Mesenchymal stem cell (in vitro differentiated cells and primary cell): Measurements from ENCODE around the gene GTF2A1L.
"Not testable (repeated sequence)": the region's sequence is repeated elsewhere in the genome, so short reads cannot be mapped to it uniquely, and the experiment has no call there.

ENCODE experiments used
- DNase-seq: peaks from one replicate; pipeline ENCODE4 v3.0.0-alpha.2; 2013
- H2AFZ ChIP-seq: one replicate; pipeline ENCODE4 v1.6.1; 2013; ENCODE audit warnings: low read depth, mild to moderate bottlenecking, control low read depth, inconsistent platforms, low read length, moderate library complexity
- H2AK5ac ChIP-seq: 2 replicates; pipeline ENCODE4 v1.6.1; 2013; ENCODE audit warnings: low read length, moderate library complexity, mild to moderate bottlenecking, inconsistent platforms; ENCODE audit not compliant: severe bottlenecking
- H2BK120ac ChIP-seq: one replicate; pipeline ENCODE4 v1.6.1; 2013; ENCODE audit warnings: low read depth, mild to moderate bottlenecking, inconsistent platforms, low read length, moderate library complexity
- H2BK12ac ChIP-seq, 2 experiments: one replicate each; pipeline ENCODE4 v1.6.1; 2013; ENCODE audit warnings: inconsistent platforms in 2 of 2, low read length in 2 of 2, mild to moderate bottlenecking in 2 of 2, moderate library complexity in 2 of 2, control low read depth in 1 of 2
- H2BK15ac ChIP-seq: one replicate; pipeline ENCODE4 v1.6.1; 2013; ENCODE audit warnings: mild to moderate bottlenecking, low read depth, inconsistent platforms; ENCODE audit not compliant: poor library complexity, severe bottlenecking
- H2BK5ac ChIP-seq: 2 replicates; pipeline ENCODE4 v1.6.1; 2013; ENCODE audit warnings: low read depth, mild to moderate bottlenecking, low read length, control low read depth, inconsistent platforms; ENCODE audit not compliant: poor library complexity, severe bottlenecking
- H3K14ac ChIP-seq, 2 experiments: one replicate each; pipeline ENCODE4 v1.6.1; 2013; ENCODE audit warnings: inconsistent platforms in 2 of 2, low read length in 2 of 2, control low read depth in 1 of 2, mild to moderate bottlenecking in 1 of 2, moderate library complexity in 1 of 2
- H3K18ac ChIP-seq, 2 experiments: one replicate each; pipeline ENCODE4 v1.6.1; 2013; ENCODE audit warnings: inconsistent platforms in 2 of 2, low read length in 2 of 2, control low read depth in 1 of 2, low read depth in 1 of 2, mild to moderate bottlenecking in 1 of 2
- H3K23ac ChIP-seq, 2 experiments: one replicate each; pipeline ENCODE4 v1.6.1; 2013; ENCODE audit warnings: inconsistent platforms in 2 of 2, low read length in 2 of 2, mild to moderate bottlenecking in 2 of 2, moderate library complexity in 2 of 2, control low read depth in 1 of 2
- H3K27ac ChIP-seq: 2 replicates; pipeline ENCODE4 v1.5.1; 2013; ENCODE audit warnings: mild to moderate bottlenecking, moderate library complexity, low read length, control low read depth, inconsistent platforms; ENCODE audit not compliant: poor library complexity, severe bottlenecking
- H3K27me3 ChIP-seq, 2 experiments: 2 replicates each; pipeline versions ENCODE4 v1.6.1 to v1.7.0; 2013; ENCODE audit warnings: low read length in 2 of 2, mild to moderate bottlenecking in 2 of 2, moderate library complexity in 2 of 2, control low read depth in 1 of 2, inconsistent platforms in 1 of 2; ENCODE audit not compliant: control insufficient read depth in 1 of 2, insufficient read depth in 1 of 2
- H3K36me3 ChIP-seq, 2 experiments: 2 replicates each; pipeline versions ENCODE4 v1.6.1 to v1.7.0; 2013; ENCODE audit warnings: low read length in 2 of 2, control low read depth in 1 of 2, inconsistent platforms in 1 of 2, low read depth in 1 of 2, mild to moderate bottlenecking in 1 of 2; ENCODE audit not compliant: insufficient read depth in 2 of 2, control insufficient read depth in 1 of 2
- H3K4ac ChIP-seq, 2 experiments: one replicate each; pipeline ENCODE4 v1.6.1; 2013; ENCODE audit warnings: inconsistent platforms in 2 of 2, low read length in 2 of 2, mild to moderate bottlenecking in 2 of 2, moderate library complexity in 2 of 2, control low read depth in 1 of 2, low read depth in 1 of 2
- H3K4me1 ChIP-seq: 2 replicates; pipeline ENCODE4 v1.6.1; 2013; ENCODE audit warnings: low read depth, low read length, control low read depth; ENCODE audit not compliant: control insufficient read depth, insufficient read depth
- H3K4me2 ChIP-seq: 2 replicates; pipeline ENCODE4 v1.6.1; 2013; ENCODE audit warnings: low read length, mild to moderate bottlenecking, inconsistent platforms; ENCODE audit not compliant: poor library complexity, severe bottlenecking
- H3K4me3 ChIP-seq, 2 experiments: 2 replicates each; pipeline versions ENCODE4 v1.5.1 to v1.7.0; 2013; ENCODE audit warnings: low read length in 2 of 2, mild to moderate bottlenecking in 2 of 2, control low read depth in 1 of 2, low read depth in 1 of 2; ENCODE audit not compliant: insufficient read depth in 1 of 2
- H3K79me1 ChIP-seq: replicated peaks from 2 replicates; pipeline ENCODE4 v1.6.1; 2013; ENCODE audit warnings: mild to moderate bottlenecking, control low read depth, low read length, inconsistent platforms; ENCODE audit not compliant: poor library complexity, severe bottlenecking
- H3K9ac ChIP-seq: 2 replicates; pipeline ENCODE4 v1.7.0; 2013; ENCODE audit warnings: mild to moderate bottlenecking, low read length, moderate library complexity
- H3K9me3 ChIP-seq: 2 replicates; pipeline ENCODE4 v1.7.0; 2013; ENCODE audit warnings: mild to moderate bottlenecking, low read length; ENCODE audit not compliant: control insufficient read depth
- H4K8ac ChIP-seq: one replicate; pipeline ENCODE4 v1.6.1; 2013; ENCODE audit warnings: inconsistent platforms, mild to moderate bottlenecking, low read length, moderate library complexity
- H4K91ac ChIP-seq: one replicate; pipeline ENCODE4 v1.6.1; 2013; ENCODE audit warnings: mild to moderate bottlenecking, low read length, inconsistent platforms
- WGBS: methylation state at CpG from one replicate; pipeline ENCODE4 v1.1.7; 2013; ENCODE audit warnings: mixed read lengths; 5-methylcytosine and 5-hydroxymethylcytosine counted together

GTF2A1L gene

GRCh38 chr2:48605482-48606175 is 12.0 kb upstream of the GTF2A1L start:
- H3K18ac ChIP-seq, result no peak overlapping the region
- no peaks in the 10 kb centered on the region for H3K9me3 ChIP-seq
- H3K36me3 ChIP-seq, result no peaks in the 10 kb centered on the region
- H3K23ac ChIP-seq, result no peak overlapping the region
- H3K4me1 ChIP-seq, result peaks cover 2% of the 10 kb centered on the region
- H4K91ac ChIP-seq, result no peak overlapping the region
- H3K27me3 ChIP-seq, result no peaks in the 10 kb centered on the region
- H3K9ac ChIP-seq, result no peak overlapping the region
- H3K4me3 ChIP-seq, result no peak overlapping the region
- no peak overlapping the region for H4K8ac ChIP-seq
- DNase-seq, result no peak
- no peak overlapping the region for H3K4me2 ChIP-seq
- no peak overlapping the region for H3K27ac ChIP-seq
- H2AFZ ChIP-seq, result no peak overlapping the region
- no peaks in the 10 kb centered on the region for H3K79me1 ChIP-seq
- H3K14ac ChIP-seq, result no peak overlapping the region
- no peak overlapping the region for H2BK5ac ChIP-seq
- no peak overlapping the region for H2AK5ac ChIP-seq
- H2BK12ac ChIP-seq, result no peak overlapping the region
- no peak overlapping the region for H2BK120ac ChIP-seq
- no peak overlapping the region for H2BK15ac ChIP-seq
- WGBS, result no CpG with 5 or more reads among the region's 5 CpGs
- H3K4ac ChIP-seq, result no peak overlapping the region

GRCh38 chr2:48607307-48608014 is 10.2 kb upstream of the GTF2A1L start:
- Histone ChIP-seq H2BK15ac (no peak overlapping the region), H4K8ac (no peak overlapping the region), H4K91ac (no peak overlapping the region), H3K14ac (no peak overlapping the region), H3K27ac (no peak overlapping the region), H2AFZ (no peak overlapping the region), H3K9me3 (no peaks in the 10 kb centered on the region), H3K79me1 (no peaks in the 10 kb centered on the region), H3K36me3 (no peaks in the 10 kb centered on the region), H3K18ac (no peak overlapping the region), H3K9ac (no peak overlapping the region), H3K27me3 (no peaks in the 10 kb centered on the region), H3K4me3 (no peak overlapping the region), H3K23ac (no peak overlapping the region), H3K4me1 (peaks cover 2% of the 10 kb centered on the region), H2BK5ac (no peak overlapping the region), H2BK120ac (no peak overlapping the region), H2AK5ac (no peak overlapping the region), H3K4me2 (no peak overlapping the region), H3K4ac (no peak overlapping the region), H2BK12ac (no peak overlapping the region)
- WGBS, result 83% methylated on average over 10 of the region's 10 CpGs
- no peak for DNase-seq

- H3K27me3 ChIP-seq, result no peaks in the 10 kb centered on the region
These were observed 4.4 kb upstream of the GTF2A1L start for GRCh38 chr2:48613211-48613610.

DNA sequence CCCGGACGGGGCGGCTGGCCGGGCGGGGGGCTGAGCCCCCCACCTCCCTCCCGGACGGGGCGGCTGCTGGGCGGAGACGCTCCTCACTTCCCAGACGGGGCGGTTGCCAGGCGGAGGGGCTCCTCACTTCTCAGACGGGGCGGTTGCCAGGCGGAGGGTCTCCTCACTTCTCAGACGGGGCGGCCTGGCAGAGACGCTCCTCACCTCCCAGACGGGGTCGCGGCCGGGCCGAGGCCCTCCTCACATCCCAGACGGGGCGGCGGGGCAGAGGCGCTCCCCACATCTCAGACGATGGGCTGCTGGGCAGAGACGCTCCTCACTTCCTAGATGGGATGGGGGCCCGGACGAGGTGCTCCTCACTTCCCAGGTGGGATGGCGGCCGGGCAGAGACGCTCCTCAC is 3.1 kb upstream of the GTF2A1L start:
- not testable (repeated sequence) for H3K9me3 ChIP-seq, H3K4me3 ChIP-seq, H3K18ac ChIP-seq, H4K91ac ChIP-seq, H2AFZ ChIP-seq, H3K23ac ChIP-seq, DNase-seq, H2BK5ac ChIP-seq, H3K9ac ChIP-seq, H3K79me1 ChIP-seq, H3K27me3 ChIP-seq, H3K4me2 ChIP-seq, H3K36me3 ChIP-seq, H3K4me1 ChIP-seq, H2BK120ac ChIP-seq, H4K8ac ChIP-seq, H2BK15ac ChIP-seq, H2BK12ac ChIP-seq, H2AK5ac ChIP-seq, H3K4ac ChIP-seq, H3K27ac ChIP-seq, H3K14ac ChIP-seq
- WGBS, result 92% methylated on average over 29 of the region's 35 CpGs

More at GRCh38 chr2:48613211-48613610, 4.4 kb upstream of the GTF2A1L start:
- H2AFZ ChIP-seq, result no peak overlapping the region
- WGBS, result 86% methylated on average over 1 of the region's 2 CpGs
- DNase-seq, result no peak
- no peak overlapping the region for H4K8ac ChIP-seq
- H3K4me2 ChIP-seq, result no peak overlapping the region
- H4K91ac ChIP-seq, result no peak overlapping the region
- H3K4me3 ChIP-seq, result no peak overlapping the region
- no peak overlapping the region for H3K18ac ChIP-seq
- no peaks in the 10 kb centered on the region for H3K79me1 ChIP-seq
- H2BK5ac ChIP-seq, result no peak overlapping the region
- no peak overlapping the region for H3K23ac ChIP-seq
- no peaks in the 10 kb centered on the region for H3K36me3 ChIP-seq
- H3K27ac ChIP-seq, result no peak overlapping the region
- H3K4ac ChIP-seq, result no peak overlapping the region
- H2AK5ac ChIP-seq, result no peak overlapping the region
- H3K9ac ChIP-seq, result no peak overlapping the region
- no peak overlapping the region for H2BK15ac ChIP-seq
- no peaks in the 10 kb centered on the region for H3K4me1 ChIP-seq
- no peak overlapping the region for H3K14ac ChIP-seq
- H3K9me3 ChIP-seq, result no peaks in the 10 kb centered on the region
- H2BK120ac ChIP-seq, result no peak overlapping the region
- no peak overlapping the region for H2BK12ac ChIP-seq
